Activated T-cell treated with anti-CD3 and anti-CD28 coated beads, Interleukin-2, amount 50 U/mL, for 4 hours (primary cell): ENCODE results near the gene CLDN6. TPM values are rescaled to one million over a fixed set of nuclear protein-coding genes. Genes with fewer than 3 reads are reported as not detected.
A peak's percentile ranks its signal among the peaks of the same experiment; 100 is the strongest.

Experiments used
- ATAC-seq, 2 donors: fragments of 200-7000 bp; cut with Tn5 transposase; one replicate each; pipeline ENCODE4 v1.10.0; 2021
- DNase-seq: peaks from one replicate; pipeline ENCODE4 v3.0.0-alpha.2; 2020
- H3K27me3 Mint-ChIP-seq: one replicate; pipeline ENCODE4 v1.8.0; 2021; ENCODE audit warnings: low read depth, mixed read lengths
- H3K36me3 Mint-ChIP-seq: one replicate; pipeline ENCODE4 v1.8.0; 2022; ENCODE audit warnings: mixed read lengths; ENCODE audit not compliant: insufficient read depth
- H3K4me1 Mint-ChIP-seq: one replicate; pipeline ENCODE4 v1.8.0; 2021; ENCODE audit warnings: low read depth, mixed read lengths
- H3K4me3 Mint-ChIP-seq: one replicate; pipeline ENCODE4 v1.8.0; 2021; ENCODE audit warnings: mild to moderate bottlenecking, moderate library complexity, mixed read lengths
- H3K9me3 Mint-ChIP-seq: one replicate; pipeline ENCODE4 v1.8.0; 2021; ENCODE audit warnings: mixed read lengths
- total RNA-seq, 3 donors: library from RNA; stranded (reverse); gene quantifications; one replicate each; pipeline ENCODE4 v1.2.1, GENCODE V29; 2021

The CLDN6 gene
- under 1 TPM; 0.18 to 0.30 (median 0.22) TPM for total RNA-seq

GRCh38 chr16:3017794-3018506, at the start of gene CLDN6:
Gene CLDN6 (minus strand): TSS chr16:3018183. CDS start chr16:3016021, 2,162 bp downstream.
- no peaks in the 10 kb centered on the region for H3K9me3 Mint-ChIP-seq
- peaks cover 39% of the 10 kb centered on the region for H3K4me1 Mint-ChIP-seq
- no peak within 1 kb of the TSS for H3K4me3 Mint-ChIP-seq
- peaks cover 8% of the 10 kb centered on the region for H3K27me3 Mint-ChIP-seq
- H3K36me3 Mint-ChIP-seq = no peaks in the 10 kb centered on the region
- ATAC-seq (no peak), DNase-seq (peak; percentile 34)

DNA sequence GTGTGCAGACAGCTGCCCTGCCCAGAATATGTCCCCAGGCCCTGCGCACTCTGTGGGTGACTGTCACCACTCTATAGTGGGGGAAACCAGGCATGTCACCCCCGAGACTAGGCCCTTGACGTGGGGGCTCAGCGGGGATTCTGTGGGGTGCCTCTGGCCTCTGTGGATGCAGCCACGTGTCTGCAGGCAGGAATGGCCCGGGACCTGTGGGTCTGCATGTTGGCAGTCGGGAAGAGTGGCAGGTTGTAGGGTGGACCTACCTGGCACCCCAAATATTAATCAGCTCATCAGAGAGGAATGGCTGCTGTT, 48.4 kb upstream of the CLDN6 start:
- H3K4me3 Mint-ChIP-seq = peak overlapping the region; percentile 99
- H3K27me3 Mint-ChIP-seq = no peaks in the 10 kb centered on the region
- ATAC-seq (peak; percentile 11 to 19), DNase-seq (no peak)
- H3K9me3 Mint-ChIP-seq = no peaks in the 10 kb centered on the region
- H3K4me1 Mint-ChIP-seq = peaks cover 68% of the 10 kb centered on the region
- H3K36me3 Mint-ChIP-seq = peaks cover 24% of the 10 kb centered on the region

DNA sequence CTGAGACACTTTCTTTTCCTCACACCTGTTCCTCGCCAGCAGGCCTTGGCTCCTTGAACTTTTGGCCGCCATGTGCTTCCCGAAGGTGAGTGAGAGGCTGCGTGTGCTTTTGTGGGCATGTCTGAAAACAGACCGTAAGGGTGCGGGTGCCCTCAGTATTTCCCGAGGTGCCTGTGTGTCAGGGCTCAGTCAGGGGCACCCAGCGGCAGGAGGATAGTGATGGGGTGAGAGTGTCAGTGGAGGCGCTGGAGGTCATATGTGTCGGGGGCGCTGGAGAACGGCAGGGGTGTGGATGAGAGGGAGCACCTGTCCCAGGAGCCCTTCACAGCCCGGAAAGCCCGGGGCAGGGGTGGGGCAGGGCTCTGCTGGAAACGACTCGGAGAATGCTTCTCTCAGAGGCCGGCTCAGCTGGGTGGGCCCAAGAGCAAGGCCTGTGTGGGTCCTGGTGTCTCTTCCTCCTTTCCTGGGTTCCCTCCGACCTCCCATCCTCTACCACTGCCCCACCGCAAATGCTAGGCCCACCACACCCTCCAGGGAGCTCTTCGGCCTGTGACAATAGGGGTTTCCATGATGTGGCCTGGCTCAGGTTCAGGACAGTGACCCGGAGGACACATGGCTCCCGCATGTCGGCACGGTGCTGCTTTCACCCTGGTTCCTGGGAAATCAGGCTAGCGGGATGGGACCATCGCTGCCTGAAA, 47.9 kb upstream of the CLDN6 start:
- peak; percentile 47 to 50 for ATAC-seq
- peak overlapping the region; percentile 99 for H3K4me3 Mint-ChIP-seq
- DNase-seq = peak; percentile 32
- no peaks in the 10 kb centered on the region for H3K9me3 Mint-ChIP-seq
- H3K27me3 Mint-ChIP-seq = no peaks in the 10 kb centered on the region
- H3K36me3 Mint-ChIP-seq = peaks cover 24% of the 10 kb centered on the region
- peaks cover 66% of the 10 kb centered on the region for H3K4me1 Mint-ChIP-seq

- DNase-seq (peak; percentile 68), ATAC-seq (peak; percentile 47 to 54)
- H3K4me1 Mint-ChIP-seq = peaks cover 65% of the 10 kb centered on the region
- no peaks in the 10 kb centered on the region for H3K27me3 Mint-ChIP-seq
- peak within 1 kb of the TSS; percentile 99 for H3K4me3 Mint-ChIP-seq
- peaks cover 23% of the 10 kb centered on the region for H3K36me3 Mint-ChIP-seq
- no peaks in the 10 kb centered on the region for H3K9me3 Mint-ChIP-seq
Observed at GRCh38 chr16:3065069-3065741, 47.2 kb upstream of the CLDN6 start, which contains the start of gene IL32. Gene IL32 (plus strand): TSS chr16:3065640. CDS start chr16:3065812, 172 bp downstream.

GRCh38 chr16:3063625-3064386, 45.8 kb upstream of the CLDN6 start:
- Mint-ChIP-seq H3K4me1 (peaks cover 62% of the 10 kb centered on the region), H3K4me3 (peak overlapping the region; percentile 99), H3K9me3 (no peaks in the 10 kb centered on the region), H3K27me3 (no peaks in the 10 kb centered on the region), H3K36me3 (peaks cover 13% of the 10 kb centered on the region)
- no peak for DNase-seq
- ATAC-seq = no peak

- H3K4me1 Mint-ChIP-seq = peaks cover 57% of the 10 kb centered on the region
- H3K9me3 Mint-ChIP-seq = no peaks in the 10 kb centered on the region
- H3K27me3 Mint-ChIP-seq = no peaks in the 10 kb centered on the region
- no peak overlapping the region for H3K4me3 Mint-ChIP-seq
- no peak for DNase-seq
- no peak for ATAC-seq
- peaks cover 9% of the 10 kb centered on the region for H3K36me3 Mint-ChIP-seq
Observed at GRCh38 chr16:3062553-3062952, 44.6 kb upstream of the CLDN6 start.

DNA sequence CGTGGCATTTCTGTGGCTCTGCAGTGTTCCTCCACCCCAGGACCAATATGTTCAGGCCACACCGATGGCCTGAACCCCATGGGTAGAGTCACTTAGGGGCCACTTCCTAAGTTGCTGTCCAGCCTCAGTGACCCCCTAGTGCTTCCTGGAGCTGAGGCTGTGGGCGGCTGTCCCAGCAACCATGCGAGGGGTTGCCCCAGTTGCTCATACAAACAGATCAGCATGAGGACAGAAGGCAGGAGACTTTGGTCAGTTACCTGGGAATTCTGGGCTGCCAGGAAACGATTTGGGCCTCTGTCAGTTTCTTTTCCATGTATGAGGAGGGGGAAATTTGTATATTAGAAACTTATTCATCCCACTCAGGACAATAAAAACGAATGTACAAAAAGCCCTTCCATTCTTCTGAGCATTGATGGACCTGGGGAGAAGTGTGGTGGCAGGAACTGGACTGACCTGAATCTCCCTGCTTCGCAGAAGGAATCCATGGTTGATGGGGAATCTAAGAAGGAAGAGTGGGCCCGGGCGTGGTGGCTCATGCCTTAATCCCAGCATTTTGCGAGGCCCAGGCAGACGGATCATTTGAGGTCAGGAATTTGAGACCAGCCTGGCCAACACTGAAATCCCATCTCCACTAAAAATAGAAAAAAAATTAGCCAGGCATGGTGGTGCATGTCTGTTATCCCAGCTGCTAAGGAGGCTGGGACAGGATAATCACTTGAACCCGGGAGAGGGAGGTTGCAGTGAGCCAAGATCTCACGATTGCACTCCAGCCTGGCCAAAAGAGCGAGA, 42.5 kb upstream of the CLDN6 start:
- peaks cover 65% of the 10 kb centered on the region for H3K4me1 Mint-ChIP-seq
- H3K9me3 Mint-ChIP-seq = no peaks in the 10 kb centered on the region
- H3K27me3 Mint-ChIP-seq = no peaks in the 10 kb centered on the region
- no peak for DNase-seq
- peaks cover 2% of the 10 kb centered on the region for H3K36me3 Mint-ChIP-seq
- no peak for ATAC-seq
- peak overlapping the region; percentile 82 for H3K4me3 Mint-ChIP-seq

- H3K27me3 Mint-ChIP-seq = no peaks in the 10 kb centered on the region
- DNase-seq = no peak
- peaks cover 65% of the 10 kb centered on the region for H3K4me1 Mint-ChIP-seq
- H3K4me3 Mint-ChIP-seq = peak overlapping the region; percentile 82
- no peaks in the 10 kb centered on the region for H3K9me3 Mint-ChIP-seq
- ATAC-seq = no peak
- peaks cover 7% of the 10 kb centered on the region for H3K36me3 Mint-ChIP-seq
Observed at GRCh38 chr16:3059723-3060242, 41.8 kb upstream of the CLDN6 start.

DNA sequence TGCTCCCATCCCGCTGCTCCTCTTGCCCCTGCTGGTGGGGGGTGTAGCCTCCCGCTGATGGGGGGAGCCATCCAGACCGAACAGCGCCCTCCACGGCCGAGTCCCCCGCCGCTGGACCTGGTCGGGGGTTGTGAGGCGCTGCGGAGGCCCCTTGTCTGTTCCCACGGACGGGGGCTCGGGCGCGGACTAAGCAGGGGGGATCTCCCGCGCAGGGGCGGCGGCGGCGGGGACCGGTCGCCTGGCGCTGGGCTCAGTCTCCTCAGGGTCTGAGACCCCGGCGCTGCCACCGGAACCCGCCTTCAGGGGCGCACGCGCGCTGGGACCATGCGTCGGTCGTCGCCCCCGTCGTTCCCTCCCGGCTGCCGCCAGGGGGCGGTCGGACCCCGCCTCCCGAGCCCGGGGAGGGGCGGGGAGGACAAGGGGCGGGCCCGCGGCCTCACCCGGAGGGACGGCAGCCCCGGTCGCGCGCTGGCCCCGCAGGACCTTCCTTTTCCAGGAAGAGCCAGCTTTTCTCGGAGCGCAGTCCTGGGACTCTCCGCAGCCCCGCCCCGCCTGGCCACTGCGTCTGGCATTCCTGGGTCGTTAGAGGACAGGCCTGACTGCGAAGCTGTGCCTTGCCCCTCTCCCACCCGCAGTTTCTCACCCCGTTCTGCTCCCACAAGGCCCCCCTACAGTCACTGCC, 41.2 kb upstream of the CLDN6 start:
- peaks cover 62% of the 10 kb centered on the region for H3K4me1 Mint-ChIP-seq
- H3K4me3 Mint-ChIP-seq = peak overlapping the region; percentile 85
- no peaks in the 10 kb centered on the region for H3K27me3 Mint-ChIP-seq
- ATAC-seq (peak; percentile 91 to 92), DNase-seq (peak; percentile 86)
- peaks cover 8% of the 10 kb centered on the region for H3K36me3 Mint-ChIP-seq
- H3K9me3 Mint-ChIP-seq = no peaks in the 10 kb centered on the region

- peaks cover 61% of the 10 kb centered on the region for H3K4me1 Mint-ChIP-seq
Observed at GRCh38 chr16:3058139-3059030, 40.4 kb upstream of the CLDN6 start.

DNA sequence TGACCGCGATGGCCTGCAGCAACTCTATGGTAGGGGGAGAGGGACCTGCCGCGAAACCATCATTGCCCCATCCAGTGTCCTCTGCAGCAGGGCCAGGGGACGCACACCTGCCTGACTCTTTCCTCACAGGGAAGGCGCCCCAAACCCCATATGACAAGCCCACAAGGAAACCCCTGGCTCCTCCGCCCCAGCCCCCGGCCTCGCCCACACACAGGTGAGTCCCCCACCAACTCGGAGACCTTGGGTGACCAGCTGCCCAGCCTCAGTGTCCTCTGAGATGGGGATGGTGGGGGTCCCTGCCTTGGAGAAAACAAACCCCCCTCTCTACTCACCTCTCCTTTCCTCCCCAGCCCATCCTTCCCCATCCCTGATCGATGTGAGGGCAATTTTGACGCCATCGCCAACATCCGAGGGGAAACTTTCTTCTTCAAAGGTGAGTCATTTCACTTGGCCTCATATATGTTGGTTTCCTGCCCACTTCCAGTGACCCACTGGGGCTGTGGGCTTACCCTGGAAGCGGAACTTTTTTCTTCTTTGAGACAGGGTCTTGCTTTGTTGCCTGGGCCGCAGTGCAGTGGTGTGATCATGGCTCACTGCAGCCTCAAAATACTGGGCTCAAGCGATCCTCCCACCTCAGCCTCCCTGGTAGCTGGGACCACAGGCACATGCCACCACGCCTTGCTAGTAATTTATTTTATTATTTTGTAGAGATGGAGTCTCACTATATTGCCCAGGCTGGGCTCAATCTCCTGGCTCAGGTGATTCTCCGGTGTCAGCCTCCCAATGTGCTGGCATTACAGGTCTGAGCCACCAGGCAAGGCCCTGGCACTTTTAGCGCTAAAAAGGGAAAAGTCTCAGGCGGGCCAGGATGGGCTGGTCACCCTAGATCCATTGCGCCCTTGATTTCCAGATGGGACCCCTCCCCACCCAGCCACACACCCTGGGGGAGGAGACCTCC, 39.5 kb upstream of the CLDN6 start:
- DNase-seq = no peak
- ATAC-seq = no peak
- Mint-ChIP-seq H3K4me3 (peak overlapping the region; percentile 62), H3K4me1 (peaks cover 52% of the 10 kb centered on the region), H3K36me3 (peaks cover 10% of the 10 kb centered on the region), H3K9me3 (no peaks in the 10 kb centered on the region), H3K27me3 (no peaks in the 10 kb centered on the region)

More at GRCh38 chr16:3058139-3059030, 40.4 kb upstream of the CLDN6 start:
- no peaks in the 10 kb centered on the region for H3K27me3 Mint-ChIP-seq
- peak; percentile 46 for DNase-seq
- H3K4me3 Mint-ChIP-seq = peak overlapping the region; percentile 85
- peak; percentile 56 to 59 for ATAC-seq
- peaks cover 10% of the 10 kb centered on the region for H3K36me3 Mint-ChIP-seq
- no peaks in the 10 kb centered on the region for H3K9me3 Mint-ChIP-seq
